HL-60/S4 treated with phorbol 12-myristate 13-acetate at 8.2 ng/mL for 4 days and 3 days (cell line): Measurements from ENCODE around the gene EGFR.
"Not testable (repeated sequence)": the region's sequence is repeated elsewhere in the genome, so short reads cannot be mapped to it uniquely, and the experiment has no call there.

Source experiments
- in situ Hi-C: fragments of 300-500 bp; cut with MboI; formaldehyde crosslinking; loops from 2 replicates; pipeline ENCODE4 v1.15.0; 2022; ENCODE audit warnings: low sequenced_read_pairs

EGFR gene

GRCh38 chr7:55034776-55035175 lies 16.0 kb downstream of the EGFR start:
- in situ Hi-C loops, result no loop called here

DNA sequence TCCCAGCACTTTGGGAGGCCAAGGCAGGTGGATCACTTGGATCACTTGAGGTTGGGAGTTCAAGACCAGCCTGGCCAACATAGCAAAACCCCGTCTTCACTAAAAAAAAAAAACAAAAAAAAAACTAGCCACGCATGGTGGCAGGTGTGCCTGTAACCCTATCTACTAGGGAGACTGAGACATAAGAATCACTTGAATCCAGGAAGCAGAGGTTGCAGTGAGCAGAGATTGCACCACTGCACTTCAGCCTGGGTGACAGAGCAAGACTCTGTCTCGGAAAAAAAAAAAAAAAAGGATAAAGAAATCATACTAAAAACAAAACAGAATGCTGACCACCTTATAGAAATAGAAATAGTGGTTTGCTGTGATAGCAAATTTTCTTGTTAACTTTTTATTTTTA lies 16.6 kb downstream of the EGFR start:
- in situ Hi-C loops, result not testable (repeated sequence)

DNA sequence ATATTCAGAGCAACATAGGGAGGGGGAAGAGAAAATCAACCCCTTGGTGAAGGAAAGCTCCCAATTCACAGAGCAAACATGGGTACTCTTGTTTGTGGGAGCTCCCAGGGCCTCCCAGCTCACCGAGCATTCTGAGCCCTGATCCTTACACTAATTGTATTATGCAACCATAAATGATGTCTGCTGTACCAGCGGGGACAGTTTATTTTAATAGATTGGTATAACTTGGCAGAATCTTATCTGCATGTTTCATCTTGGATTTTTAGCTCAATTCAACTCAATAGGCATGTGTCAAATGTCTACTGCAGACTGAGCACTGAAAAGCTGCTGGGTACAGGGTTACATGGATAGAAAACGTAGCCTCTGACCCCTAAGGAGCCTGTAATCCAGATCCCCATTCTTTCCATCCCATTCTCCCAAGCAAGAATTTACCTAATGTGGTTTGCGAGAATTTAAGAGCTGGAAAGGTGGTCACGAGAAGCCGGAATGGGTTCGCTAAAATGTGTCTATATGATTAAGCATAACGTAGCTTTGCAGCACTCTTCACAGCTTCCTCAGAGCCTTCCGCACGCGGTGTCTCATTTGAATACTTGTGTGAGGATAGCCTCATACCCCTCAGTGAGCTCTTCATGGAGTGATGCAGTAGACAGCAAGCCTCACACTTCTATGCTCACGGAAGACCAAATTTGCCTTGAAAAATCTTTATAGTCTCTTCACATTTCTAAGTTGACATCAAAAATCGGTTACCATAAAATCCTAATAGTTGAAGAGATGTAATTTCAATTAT lies 18.3 kb downstream of the EGFR start:
- in situ Hi-C loops, result no loop called here

DNA sequence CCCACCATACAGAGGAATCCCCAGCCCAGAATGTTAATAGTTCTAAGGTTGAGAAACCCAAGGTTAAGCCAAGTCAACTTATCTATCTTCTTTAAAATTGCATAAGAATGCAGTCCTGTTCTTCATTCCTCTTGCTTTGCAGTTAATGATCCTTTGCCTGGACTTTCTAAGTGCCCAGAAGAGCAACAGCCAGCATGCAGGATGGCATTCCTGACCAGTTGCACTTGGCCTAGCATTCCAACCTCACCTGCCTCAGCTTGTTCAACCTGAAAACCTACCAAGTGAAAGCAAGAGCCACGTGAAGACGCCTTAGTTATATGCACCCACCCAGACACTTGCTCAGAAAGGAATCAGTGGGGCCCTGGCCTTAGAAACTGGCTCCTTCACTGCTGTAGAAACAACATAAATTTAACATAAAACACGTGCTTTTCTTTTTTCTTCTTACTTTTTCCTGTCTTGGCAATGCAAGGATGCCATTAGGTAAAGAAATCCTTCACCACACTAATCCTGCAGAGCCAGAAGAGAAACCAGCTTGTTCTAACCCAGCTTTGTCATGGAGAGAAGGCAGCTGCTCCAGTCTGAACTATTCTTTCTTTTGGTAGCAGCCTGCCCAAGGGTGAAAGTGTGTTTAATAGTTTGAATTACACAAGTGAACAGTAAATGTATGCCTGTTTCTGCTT lies 25.0 kb downstream of the EGFR start:
- in situ Hi-C loops, result no loop called here

GRCh38 chr7:55044371-55044717 lies 25.5 kb downstream of the EGFR start:
- in situ Hi-C loops, result no loop called here

- in situ Hi-C loops, result no loop called here
Measured at GRCh38 chr7:55044791-55045190, 26.0 kb downstream of the EGFR start.

DNA sequence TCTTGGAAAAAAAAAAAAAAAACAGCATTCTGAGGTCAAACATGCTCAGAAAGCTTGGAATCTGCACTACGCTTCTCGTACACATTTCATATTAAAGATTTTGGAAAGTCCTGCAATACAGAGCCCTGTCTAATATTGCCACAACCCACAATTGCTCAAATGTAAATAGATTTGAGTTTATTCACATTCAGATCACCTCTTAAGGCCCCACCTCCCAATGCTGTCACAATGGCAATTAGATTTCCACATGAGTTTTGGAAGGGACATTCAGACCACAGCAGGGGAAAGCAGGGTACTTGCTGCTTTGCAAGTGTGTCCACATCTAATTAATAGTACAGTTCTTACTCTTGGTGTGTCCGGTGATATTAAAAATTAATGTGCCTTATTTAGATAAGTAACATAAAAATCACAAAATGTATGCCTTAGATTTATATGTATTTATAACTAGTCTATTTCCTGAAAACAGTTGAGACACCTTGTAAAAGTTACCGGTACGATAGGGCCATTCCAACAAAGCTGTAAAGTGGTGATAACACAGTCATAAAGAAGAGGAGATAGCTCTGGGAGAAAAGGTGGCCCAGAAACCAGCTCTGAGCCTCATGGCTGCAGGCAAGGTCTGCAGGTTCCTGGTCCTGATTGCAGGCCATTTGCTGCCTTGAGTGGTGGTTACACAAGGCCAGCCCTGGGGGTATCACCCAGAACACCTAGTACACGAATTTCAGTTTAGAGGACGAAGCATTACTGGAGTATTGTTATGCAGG lies 27.9 kb downstream of the EGFR start:
- in situ Hi-C loops, result no loop called here

DNA sequence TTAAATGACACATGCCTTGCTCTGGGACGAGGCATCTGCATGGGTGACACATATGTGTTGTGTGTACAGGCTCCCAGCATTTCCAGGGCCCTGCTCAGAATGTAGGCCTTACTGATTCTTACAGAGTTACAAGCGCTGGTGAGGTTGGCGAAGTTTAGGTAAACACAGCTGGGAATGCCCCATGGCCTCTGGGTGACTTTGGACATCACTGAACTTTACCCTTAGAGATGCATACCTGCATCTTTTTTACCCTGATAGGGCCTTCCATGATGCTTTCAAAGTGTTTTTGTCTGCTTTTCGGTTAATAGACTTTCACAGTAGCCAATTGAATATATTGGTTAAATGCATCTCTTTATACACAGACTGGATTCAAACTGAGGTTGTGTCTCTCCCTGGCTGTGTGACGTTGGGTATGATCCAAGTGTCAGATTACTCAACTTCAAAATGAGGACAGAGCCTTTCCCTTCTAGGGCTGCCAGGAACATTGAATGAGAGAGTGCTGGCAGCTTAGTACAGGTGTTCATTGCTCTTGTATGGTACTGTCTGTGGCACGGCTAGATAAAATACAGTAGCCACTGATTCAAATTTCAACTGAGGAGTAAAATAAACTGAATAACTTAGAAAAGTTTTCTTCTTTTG lies 29.5 kb downstream of the EGFR start:
- in situ Hi-C loops, result no loop called here

DNA sequence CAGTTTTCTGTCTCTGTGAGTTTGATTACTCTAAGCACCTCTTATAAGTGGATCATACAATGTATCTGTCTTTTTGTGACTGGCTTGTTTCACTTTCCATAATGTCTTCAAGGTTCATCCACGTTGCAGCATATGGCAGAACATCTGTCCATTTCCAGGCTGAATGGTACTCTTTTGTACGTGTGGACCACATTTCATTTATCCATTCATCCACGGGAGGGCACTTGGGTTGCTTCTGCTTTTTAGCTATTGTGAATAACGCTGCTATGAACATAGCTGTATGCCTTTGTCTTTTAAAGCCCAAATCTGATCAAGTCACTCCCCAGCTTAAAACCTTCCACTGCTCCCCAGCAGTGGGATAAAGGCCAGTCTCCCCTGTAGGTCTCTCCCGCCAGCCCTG lies 31.5 kb downstream of the EGFR start:
- in situ Hi-C loops, result no loop called here

DNA sequence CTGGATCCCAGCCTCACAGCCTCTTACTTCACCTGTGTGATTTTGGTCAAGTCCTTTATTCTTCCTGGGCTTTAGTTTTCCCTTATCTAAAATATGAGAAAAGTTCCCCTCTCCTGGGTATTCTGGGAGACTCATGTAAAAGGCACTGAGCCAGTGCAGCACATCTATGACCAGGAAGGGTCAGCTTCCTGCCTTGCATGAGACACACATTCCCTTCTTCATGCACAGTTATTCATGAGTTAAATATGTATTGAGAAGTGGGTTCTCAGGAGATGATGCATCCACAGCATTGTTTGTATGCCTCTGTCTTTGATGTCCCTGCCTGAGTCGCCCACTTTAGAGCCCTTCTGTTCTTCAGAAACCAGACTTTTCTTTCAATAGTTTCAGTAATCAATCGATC lies 33.3 kb downstream of the EGFR start:
- in situ Hi-C loops, result no loop called here

GRCh38 chr7:55052741-55053427 lies 34.1 kb downstream of the EGFR start:
- in situ Hi-C loops, result no loop called here

- in situ Hi-C loops, result no loop called here
Measured at GRCh38 chr7:55053651-55054571, 35.1 kb downstream of the EGFR start.

- in situ Hi-C loops, result no loop called here
Measured at GRCh38 chr7:55054758-55055157, 35.9 kb downstream of the EGFR start.

GRCh38 chr7:55055479-55055878 lies 36.7 kb downstream of the EGFR start:
- in situ Hi-C loops, result no loop called here

DNA sequence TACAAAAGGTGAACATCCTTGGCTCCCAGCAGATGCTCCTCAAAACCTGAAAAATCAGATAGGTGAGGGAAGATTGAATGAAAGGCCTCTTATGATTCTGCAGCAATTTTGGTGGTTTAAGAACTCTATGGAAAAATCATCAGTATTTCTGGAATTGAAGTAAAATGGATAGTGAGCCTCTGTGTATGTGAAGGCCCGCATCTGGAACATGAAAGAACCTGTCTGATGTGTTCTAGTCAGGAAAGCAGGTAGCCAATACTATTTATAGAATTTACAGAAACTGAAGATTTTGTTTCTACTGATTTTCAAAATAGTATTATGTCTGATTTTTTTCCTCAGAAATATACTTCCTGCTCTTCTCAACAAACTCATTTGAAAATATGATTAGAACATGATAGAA lies 37.3 kb downstream of the EGFR start:
- in situ Hi-C loops, result no loop called here

GRCh38 chr7:55056577-55057480 lies 38.0 kb downstream of the EGFR start:
- in situ Hi-C loops, result no loop called here

- in situ Hi-C loops, result no loop called here
Measured at GRCh38 chr7:55058314-55058713, 39.5 kb downstream of the EGFR start.

DNA sequence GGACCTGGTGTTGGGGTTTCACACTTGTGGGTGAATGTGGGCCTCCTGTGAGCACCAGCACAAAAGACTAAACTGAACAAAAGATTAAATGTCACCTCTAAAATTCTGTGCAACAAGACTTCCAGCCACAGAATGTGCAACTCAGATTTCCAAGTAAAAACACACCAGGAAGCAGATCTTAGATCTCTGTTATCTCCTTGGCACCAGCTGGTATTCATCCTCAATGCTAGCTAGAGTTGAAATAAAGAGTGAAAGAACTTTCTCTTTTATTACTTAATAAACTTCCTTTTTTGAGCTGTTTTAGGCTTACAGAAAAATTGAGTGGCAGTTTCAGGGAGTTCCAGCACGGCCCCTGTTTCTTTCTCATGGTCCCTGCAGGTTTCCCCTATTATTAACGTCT lies 40.2 kb downstream of the EGFR start:
- in situ Hi-C loops, result no loop called here

- in situ Hi-C loops, result no loop called here
Measured at GRCh38 chr7:55060085-55060484, 41.3 kb downstream of the EGFR start.
